Measurements from ENCODE around the gene NOTUM.

The NOTUM gene

DNA sequence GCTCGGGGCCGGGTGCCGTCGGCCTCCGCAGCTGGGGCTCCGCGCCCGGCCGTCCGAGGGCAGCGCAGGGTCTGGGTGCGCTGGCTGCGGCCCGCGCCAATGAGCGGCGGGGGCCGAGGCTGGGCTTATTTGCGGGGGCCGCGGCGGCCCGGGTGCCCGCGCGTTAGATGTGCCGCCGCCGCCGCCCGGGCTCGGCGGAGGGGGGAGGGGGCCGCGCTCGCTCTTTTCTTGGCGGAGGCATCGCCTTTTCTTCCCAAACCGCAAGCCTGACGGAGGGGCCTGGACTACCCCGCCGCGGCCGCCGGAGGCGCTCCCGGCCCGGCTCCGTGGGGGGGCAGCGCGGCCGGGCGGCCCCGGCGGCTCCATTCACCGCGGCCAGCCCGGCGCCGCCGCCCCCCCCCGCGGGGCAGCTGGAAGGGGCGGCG lies at the start of gene NOTUM:
NOTUM (minus strand) TSS at position 101 of the 425 bp plus-strand sequence. CDS start 278 bp downstream, outside the sequence.
- DNase-seq, result no peak

GRCh38 chr17:82009413-82009812 lies 48.4 kb upstream of the NOTUM start:
- DNase-seq, result no peak

DNA sequence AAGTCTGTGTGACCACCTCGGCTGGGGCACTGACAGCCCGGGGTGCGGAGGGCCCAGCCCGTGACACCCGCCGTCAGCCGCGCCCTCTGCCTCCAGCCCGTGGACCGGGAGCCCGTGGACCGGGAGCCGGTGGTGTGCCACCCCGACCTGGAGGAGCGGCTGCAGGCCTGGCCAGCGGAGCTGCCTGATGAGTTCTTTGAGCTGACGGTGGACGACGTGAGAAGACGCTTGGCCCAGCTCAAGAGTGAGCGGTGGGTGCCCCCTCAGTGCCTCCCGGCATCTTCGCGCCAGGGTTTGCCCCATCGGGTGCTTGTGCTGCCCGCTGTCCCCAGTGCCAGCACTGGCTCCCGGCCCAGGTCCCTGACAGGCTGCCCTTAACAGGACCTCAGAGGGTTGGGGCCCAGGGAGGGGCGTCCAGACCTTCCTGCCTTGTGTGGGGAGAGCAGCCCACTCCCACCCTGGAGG lies 48.0 kb upstream of the NOTUM start:
- DNase-seq, result no peak

- no peak for DNase-seq
Measured at GRCh38 chr17:82008258-82008940, 47.4 kb upstream of the NOTUM start.

- no peak for DNase-seq
Measured at GRCh38 chr17:82007495-82008257, 46.7 kb upstream of the NOTUM start.

- DNase-seq, result no peak
Measured at GRCh38 chr17:82007228-82007494, 46.2 kb upstream of the NOTUM start.

DNA sequence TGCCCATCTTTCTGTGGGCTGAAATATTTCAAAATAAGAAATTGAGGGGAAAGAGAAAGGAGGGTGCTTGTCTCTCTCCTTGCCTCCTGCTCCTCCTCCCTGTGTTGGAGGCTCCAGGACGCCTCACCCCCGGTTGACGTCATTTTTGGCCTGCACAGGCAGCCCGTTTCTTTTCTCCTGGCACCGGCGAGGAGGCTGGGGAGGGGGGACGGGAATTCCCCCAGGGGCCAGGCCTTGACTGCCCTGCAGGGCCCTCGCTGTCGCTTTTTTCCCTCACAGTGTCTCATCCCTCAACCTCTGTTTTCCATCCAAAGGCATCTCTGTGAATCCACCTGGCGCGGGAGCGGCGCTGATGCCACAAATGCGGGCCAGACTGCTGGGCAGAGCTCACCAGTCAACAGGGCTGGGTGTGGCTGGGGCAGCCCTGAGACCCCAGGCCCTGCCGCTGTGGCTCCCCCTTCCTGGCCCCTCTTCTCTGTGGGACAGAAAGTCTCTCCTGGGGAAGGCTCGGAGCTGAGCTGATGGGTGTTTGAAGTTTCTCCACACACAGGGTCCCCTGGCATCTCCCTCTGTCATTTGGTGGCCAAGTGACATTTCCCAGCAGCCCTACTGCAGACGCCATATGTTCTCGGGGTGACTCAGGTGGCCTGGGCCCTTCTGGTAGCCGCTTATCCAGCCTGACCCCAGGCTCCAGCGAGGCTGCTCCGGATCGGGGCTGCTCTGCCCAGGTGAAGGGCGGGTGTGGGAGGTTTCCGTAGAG lies 45.7 kb upstream of the NOTUM start:
- DNase-seq, result no peak

- no peak for DNase-seq
Measured at GRCh38 chr17:82005701-82006348, 44.8 kb upstream of the NOTUM start.

DNA sequence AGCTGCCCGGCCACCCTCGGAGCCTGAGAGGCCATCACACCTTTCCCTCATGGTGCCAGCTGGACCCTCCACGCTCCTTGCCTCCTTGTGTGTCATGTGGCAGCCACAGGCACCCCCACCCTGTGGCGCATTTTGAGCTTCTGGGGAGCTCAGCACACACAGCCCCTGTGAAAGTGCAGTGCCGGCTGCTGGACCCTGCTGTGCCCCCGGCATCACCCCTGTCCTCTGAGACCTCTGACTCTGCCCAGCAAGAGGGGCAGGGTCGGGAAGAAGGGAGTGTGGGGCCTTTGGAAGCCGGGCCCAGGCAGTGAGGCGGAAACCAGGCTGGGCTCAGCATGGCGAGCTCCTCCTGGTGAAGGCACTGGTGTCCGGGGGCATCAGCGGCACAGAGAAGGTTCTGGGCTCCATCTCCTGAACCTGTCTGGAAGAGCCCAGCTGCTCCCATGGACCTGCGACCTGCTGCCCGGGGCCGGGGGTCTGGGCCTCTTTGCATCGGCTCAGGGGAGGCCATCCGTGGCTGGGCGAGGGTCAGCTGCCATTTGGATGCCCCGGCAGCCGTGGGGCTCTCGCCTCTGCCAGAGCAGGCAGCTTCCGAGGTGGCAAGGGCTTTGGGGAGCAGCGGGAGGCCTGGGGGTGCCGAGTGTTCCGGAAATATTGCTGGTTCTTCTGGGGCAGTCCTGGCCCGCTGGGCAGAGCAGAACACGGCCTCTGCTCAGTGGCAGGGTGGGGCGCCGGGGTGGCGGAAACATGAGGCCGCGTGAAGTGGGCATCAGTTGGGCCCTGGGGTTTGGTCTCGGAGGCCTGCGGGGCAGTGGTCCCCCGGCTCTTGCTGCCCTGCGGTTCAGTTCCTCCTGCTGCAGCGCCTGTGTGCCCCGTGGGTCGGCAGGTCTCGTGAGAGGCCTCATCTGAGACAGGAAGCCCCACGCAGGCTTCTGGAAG lies 43.8 kb upstream of the NOTUM start:
- no peak for DNase-seq

DNA sequence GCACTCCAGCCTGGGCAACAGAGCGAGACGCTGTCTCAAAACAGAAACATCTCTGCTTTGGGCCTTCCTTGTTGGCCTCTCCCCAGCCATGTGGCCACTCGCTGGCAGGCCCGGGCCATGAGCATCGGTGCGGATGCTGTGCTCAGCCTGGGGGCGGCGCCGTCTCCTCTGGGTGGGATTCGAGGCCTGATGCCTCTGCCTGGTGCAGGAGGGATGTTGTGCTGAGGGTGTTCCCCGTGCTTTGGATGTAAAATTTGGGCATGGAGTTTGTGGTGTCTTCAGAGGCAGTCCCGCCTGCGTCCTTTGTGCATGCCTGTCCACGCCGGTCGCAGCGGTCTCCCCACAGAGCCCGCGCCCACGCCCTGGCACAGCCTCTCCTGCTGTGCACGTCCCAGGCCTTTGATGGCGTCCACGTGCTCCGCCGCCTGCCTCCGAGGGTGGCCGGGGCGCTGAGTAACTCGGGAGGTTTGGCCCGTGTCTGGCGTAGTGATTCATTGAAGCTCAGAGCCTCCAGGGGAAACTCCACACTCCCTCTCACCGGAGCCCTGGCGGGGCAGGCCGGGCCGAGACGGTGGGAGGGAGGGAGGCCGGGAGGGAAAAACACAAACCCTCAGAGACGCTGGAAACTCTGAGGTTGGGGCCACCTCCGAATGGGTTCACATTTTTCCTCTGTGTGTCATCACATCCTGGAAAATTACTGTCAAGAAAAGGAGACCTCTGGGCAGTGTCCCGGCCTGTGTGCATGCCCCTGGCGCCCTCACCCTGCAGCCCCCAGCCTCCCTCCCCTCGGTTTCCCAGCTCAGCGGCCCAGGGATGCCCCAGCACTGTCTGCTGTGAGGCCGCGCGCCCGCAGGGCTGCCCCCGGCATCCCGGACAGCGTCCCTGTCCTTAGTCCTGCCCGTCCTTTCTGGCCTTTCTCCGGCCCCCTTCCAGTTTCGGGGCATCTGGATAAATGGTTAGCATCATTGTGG lies 42.7 kb upstream of the NOTUM start:
- no peak for DNase-seq

DNA sequence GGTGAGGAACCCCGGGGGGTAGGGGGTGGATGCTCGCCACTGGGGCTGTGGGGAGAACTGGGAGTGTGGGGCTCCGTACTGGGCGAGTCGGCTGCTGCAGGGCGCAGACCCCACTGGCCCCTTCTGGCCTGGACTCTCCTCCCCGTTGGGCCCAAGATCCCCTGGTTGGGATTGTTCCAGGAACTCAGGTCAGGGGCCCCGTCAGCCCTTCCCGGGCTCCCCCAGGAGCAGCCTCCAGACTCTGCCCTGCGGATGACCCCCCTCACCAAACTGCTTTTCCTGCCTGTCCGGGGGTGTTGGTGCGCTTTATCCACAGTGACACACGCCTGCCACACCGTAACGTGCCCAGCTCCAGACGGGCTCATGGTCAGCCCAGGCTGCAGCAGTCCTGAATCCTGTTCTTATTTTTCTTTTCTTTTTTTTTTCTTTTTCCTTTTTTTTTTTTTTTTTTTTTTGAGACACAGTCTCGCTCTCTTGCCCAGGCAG lies 40.6 kb upstream of the NOTUM start:
- DNase-seq, result no peak

DNA sequence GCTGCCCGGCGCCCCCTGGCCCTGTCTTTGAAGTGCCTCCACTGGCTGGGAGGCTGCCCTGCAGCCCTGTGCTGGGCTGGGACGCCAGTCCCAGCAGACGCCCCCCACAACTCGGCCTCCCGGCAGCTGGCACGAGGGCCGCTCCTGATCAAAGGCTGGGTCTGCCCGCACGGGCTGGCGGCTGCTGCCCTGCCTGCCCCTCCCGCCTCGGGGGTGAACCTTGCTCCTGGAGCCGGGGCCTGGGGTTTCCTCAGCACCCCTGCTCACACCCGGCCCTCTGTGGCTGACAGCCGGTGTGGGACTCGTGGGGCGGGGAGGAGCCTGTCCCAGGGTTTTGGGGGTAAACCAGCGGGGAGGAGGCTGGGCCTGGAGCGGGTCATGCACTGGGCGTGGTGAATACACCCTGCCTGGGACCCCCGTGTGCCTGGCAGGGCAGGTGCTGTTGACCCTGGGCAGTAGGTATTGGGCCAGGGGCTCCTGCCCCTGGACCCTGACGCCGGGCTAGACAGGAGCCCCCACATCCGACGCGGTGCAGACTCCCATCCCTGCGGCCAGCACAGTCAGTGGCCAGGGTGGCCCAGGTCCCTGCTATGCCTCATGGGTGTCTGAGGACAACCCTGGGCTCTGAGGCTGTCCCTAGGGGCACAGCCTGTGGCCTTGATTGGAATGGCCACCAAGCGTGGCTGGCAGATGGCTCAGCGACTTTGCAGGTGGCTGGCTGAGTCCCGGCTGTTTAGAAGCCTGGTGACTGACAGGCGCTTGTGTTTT lies 40.0 kb upstream of the NOTUM start:
- no peak for DNase-seq

DNA sequence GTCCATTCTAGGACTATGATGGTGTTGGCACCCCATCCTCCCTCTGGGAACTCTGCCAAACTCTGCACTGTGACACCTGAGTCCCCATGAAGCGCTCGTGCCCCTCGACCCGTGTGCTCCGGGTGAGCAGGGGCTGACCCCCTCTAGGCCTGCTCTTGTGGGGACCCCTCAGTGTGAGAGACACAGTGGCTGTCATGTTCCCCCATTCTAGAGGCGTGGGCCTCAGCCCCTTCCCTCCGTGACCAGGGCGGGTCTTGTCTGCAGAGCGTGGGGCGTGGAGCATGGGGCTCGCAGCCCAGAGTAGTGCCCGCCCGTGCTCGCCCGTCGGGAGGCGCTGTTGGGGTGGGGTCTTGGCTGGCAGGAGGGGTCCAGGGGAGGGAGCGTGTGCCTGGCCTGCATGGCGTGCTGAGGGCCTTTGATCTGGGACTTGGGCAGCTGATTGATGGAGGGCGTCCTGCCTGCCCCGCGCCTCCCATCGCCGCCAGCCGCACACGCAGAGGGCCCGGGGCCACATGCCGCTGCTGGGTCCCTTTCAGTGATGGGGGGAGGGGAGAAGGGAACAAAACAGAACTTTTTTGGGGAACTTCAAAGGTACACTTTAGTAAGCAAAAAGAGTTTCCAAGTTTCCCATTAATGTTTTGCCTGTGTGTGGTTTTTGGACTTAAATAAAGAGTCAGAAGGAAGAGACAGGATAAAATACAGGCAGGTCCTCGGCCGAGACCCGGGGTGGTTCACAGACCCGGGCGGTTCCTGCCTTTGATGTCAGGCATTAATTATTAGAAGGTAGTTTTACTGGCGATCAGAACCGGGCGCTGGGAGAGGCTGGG lies 39.2 kb upstream of the NOTUM start:
- no peak for DNase-seq

- no peak for DNase-seq
Measured at GRCh38 chr17:81999587-81999975, 38.6 kb upstream of the NOTUM start.

GRCh38 chr17:81998691-81999438 lies 37.9 kb upstream of the NOTUM start:
- DNase-seq, result no peak

DNA sequence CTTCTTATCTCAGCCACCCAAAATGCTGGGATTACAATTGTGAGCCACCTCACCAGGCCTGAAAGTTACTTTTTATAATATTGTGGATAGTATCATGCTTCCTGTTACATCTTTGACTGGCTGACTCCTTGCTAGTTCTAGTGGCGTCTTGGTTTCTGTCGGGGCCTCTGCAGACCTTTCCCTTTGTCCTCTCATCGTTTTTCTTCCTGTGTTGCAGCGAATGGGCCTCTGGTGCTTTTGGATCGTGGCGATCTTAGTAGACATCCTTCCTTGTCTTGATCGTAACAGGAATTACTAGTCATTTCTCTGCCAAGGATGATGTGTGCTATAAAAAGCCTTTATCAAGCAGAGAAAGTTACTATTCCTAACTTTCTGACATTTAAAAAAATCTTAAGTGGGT lies 37.2 kb upstream of the NOTUM start:
- no peak for DNase-seq

DNA sequence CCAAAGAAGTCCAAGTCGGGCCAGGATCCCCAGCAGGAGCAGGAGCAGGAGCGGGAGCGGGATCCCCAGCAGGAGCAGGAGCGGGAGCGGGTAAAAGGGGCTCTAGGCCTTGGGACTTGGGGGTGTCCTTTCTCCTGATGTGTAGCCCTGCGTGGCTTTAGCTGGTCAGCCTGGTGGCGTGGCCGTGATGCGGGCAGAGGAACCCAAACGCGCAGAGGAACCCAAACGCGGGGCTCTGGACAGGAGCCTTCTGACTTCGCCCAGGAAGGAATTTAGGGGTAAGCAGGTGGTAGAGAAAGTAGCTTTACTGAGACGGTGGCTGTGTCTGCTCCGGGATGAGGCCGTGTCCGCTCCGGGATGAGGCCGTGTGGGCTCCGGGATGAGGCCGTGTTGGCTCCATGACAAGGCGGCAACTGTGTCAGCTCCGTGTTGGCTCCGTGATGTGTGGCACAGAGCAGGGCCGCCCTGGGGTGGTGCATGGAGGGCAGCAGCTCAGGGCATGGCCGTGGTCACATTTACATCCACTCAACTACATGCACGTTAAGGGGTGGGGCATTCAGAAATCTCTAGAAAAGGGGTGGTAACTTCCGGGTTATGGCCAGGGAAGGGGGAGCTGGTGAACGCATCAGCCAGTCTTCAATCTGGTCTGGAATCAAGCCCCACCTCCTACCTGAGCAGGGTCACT lies 35.9 kb upstream of the NOTUM start:
- no peak for DNase-seq
